ENCODE results near the gene PDCD1. TPM values are rescaled to one million over a fixed set of nuclear protein-coding genes. Genes with fewer than 3 reads are reported as not detected.

PDCD1 gene
- total and polyA plus RNA-seq, 2 of the 13 experiments (the other 11 are each of a cell fraction or from before 2014, with no cell fraction given) = 0.04 TPM; not detected in 1

GRCh38 chr2:241894056-241894641 lies 35.5 kb upstream of the PDCD1 start:
- ATAC-seq (no peak), FAIRE-seq (no peak), DNase-seq (ENCODE audit: low spot score) (no peak)
- H2AFZ ChIP-seq (ENCODE audit: low read length) = no peak overlapping the region
- H3K9me3 ChIP-seq (ENCODE audit: low read length) = no peaks in the 10 kb centered on the region
- ChIA-PET POLR2A (no interaction called here), CTCF (ENCODE audit: low intra/inter-chr PET ratio, low total read pairs) (no interaction called here)
- intact Hi-C loops (cut with micrococcal nuclease; ENCODE audit: unreplicated experiment) (no loop called here), in situ Hi-C loops (cut with HindIII; ENCODE audit: extremely low pct_ligation_motif_present, low pct_unique_long_range_greater_than_20kb) (no loop called here)
- peaks cover 5 to 50% of the 10 kb centered on the region in 2 experiments; a peak in 4 of 5 replicates for H3K27me3 ChIP-seq (ENCODE audit: control insufficient read depth in 1 of 2, insufficient read depth in 2 of 2, low read length in 2 of 2)
- no peak for TF ChIP-seq MLXIP (CRISPR knock-in tag; IDR thresholded peaks at IDR 0.05; ENCODE audit: borderline replicate concordance)
- 0 out of 2 replicates have a peak, but pooled peaks have one; percentile 0 for TF ChIP-seq ZNF687 (CRISPR knock-in tag; IDR thresholded peaks at IDR 0.05)
- no peaks in the 10 kb centered on the region for H4K20me1 ChIP-seq (ENCODE audit: insufficient read depth, low read length)
- no TSS peak for BruUV-seq (replicated peaks)
- H3K9ac ChIP-seq (ENCODE audit: insufficient read depth, low read depth, low read length) = no peak overlapping the region
- H3K79me2 ChIP-seq (ENCODE audit: insufficient read depth, low read length) = no peaks in the 10 kb centered on the region
- peaks cover 17% of the 10 kb centered on the region for H3K4me1 ChIP-seq (ENCODE audit: insufficient read depth, low read length)
- 61% methylated on average over 18 of the region's 23 CpGs for WGBS (ENCODE audit: low lambda C conversion rate)
- no peak overlapping the region for H3K4me3 ChIP-seq (replicated peaks in 1 of 3; ENCODE audit: insufficient read depth in 1 of 3, low read depth in 2 of 3, low read length in 3 of 3)
- no peak overlapping the region for H3K27ac ChIP-seq (ENCODE audit: extremely low read length, insufficient read depth, low read length)
- H3K36me3 ChIP-seq (replicated peaks in 1 of 2; ENCODE audit: control insufficient read depth in 1 of 2, insufficient read depth in 2 of 2, low read length in 2 of 2) = no peaks in the 10 kb centered on the region
- no peak overlapping the region for H3K4me2 ChIP-seq (ENCODE audit: low read depth, low read length)
